Ishikawa (cell line): Measurements from ENCODE around the gene DMBT1.

Experiments used
- CEBPB ChIP-seq: IDR thresholded peaks from 2 replicates; pipeline ENCODE4 v1.6.1; 2012
- CREB1 ChIP-seq: IDR thresholded peaks from 2 replicates; pipeline ENCODE4 v1.6.1; 2012; ENCODE audit warnings: low read depth
- EGR1 ChIP-seq: IDR thresholded peaks from 2 replicates; pipeline ENCODE4 v1.6.1; 2012
- EP300 ChIP-seq: IDR thresholded peaks from 2 replicates; pipeline ENCODE4 v1.6.1; 2012; ENCODE audit warnings: borderline replicate concordance
- FOXM1 ChIP-seq: IDR thresholded peaks from 2 replicates; pipeline ENCODE4 v1.6.1; 2012; ENCODE audit warnings: low read depth, borderline replicate concordance
- MAX ChIP-seq: IDR thresholded peaks from 2 replicates; pipeline ENCODE4 v1.6.1; 2012
- NFIC ChIP-seq: IDR thresholded peaks from 2 replicates; pipeline ENCODE4 v1.6.1; 2012
- RAD21 ChIP-seq: IDR thresholded peaks from 2 replicates; pipeline ENCODE4 v1.6.1; 2012; ENCODE audit warnings: low read depth
- TAF1 ChIP-seq: IDR thresholded peaks from 2 replicates; pipeline ENCODE4 v1.6.1; 2012; ENCODE audit warnings: low read depth, mild to moderate bottlenecking
- TCF12 ChIP-seq: IDR thresholded peaks from 2 replicates; pipeline ENCODE4 v1.6.1; 2012; ENCODE audit warnings: low read depth
- TEAD4 ChIP-seq: IDR thresholded peaks from 2 replicates; pipeline ENCODE4 v1.6.1; 2012
- USF1 ChIP-seq: IDR thresholded peaks from 2 replicates; pipeline ENCODE4 v1.6.1; 2012
- YY1 ChIP-seq: IDR thresholded peaks from 2 replicates; pipeline ENCODE4 v1.6.1; 2012; ENCODE audit warnings: low read depth
- ZBTB7A ChIP-seq: IDR thresholded peaks from 2 replicates; pipeline ENCODE4 v1.6.1; 2012; ENCODE audit warnings: low read depth
- TF ChIP-seq, protein P1 (sequence below): IDR thresholded peaks from 2 replicates; pipeline ENCODE4 v1.6.1; 2012; ENCODE audit warnings: low read depth, mild to moderate bottlenecking

The DMBT1 gene

DNA sequence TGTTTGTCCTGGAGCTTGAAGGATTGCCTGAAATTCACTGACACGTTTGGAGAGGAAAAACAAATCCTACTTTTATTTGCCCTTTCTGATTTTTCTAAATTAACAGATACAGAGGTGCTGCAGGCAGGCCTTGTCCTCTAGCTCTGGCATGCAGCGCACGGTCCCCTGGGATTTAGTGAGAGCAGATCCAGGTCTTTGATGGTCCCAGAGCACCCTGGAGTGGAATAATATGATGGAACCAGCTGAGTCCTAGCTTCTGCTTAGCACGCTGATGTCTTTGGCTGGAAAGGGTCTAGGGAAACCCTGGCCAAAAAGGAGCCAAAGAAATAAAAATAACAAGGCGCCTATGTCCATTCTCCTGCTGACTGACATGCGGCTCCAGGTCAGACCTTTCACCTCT is 98.6 kb downstream of the DMBT1 start:
- TF ChIP-seq EP300 (no peak), TCF12 (no peak), USF1 (no peak), CREB1 (no peak), CEBPB (no peak), EGR1 (no peak), ZBTB7A (no peak), RAD21 (no peak), MAX (no peak), TAF1 (no peak)
- TF ChIP-seq, protein P1, sequence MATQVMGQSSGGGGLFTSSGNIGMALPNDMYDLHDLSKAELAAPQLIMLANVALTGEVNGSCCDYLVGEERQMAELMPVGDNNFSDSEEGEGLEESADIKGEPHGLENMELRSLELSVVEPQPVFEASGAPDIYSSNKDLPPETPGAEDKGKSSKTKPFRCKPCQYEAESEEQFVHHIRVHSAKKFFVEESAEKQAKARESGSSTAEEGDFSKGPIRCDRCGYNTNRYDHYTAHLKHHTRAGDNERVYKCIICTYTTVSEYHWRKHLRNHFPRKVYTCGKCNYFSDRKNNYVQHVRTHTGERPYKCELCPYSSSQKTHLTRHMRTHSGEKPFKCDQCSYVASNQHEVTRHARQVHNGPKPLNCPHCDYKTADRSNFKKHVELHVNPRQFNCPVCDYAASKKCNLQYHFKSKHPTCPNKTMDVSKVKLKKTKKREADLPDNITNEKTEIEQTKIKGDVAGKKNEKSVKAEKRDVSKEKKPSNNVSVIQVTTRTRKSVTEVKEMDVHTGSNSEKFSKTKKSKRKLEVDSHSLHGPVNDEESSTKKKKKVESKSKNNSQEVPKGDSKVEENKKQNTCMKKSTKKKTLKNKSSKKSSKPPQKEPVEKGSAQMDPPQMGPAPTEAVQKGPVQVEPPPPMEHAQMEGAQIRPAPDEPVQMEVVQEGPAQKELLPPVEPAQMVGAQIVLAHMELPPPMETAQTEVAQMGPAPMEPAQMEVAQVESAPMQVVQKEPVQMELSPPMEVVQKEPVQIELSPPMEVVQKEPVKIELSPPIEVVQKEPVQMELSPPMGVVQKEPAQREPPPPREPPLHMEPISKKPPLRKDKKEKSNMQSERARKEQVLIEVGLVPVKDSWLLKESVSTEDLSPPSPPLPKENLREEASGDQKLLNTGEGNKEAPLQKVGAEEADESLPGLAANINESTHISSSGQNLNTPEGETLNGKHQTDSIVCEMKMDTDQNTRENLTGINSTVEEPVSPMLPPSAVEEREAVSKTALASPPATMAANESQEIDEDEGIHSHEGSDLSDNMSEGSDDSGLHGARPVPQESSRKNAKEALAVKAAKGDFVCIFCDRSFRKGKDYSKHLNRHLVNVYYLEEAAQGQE = no peak

- TF ChIP-seq EGR1 (no peak), CEBPB (no peak), TEAD4 (no peak), TAF1 (no peak), TCF12 (no peak), ZBTB7A (no peak)
Measured at GRCh38 chr10:122659651-122660050, 99.1 kb downstream of the DMBT1 start.

DNA sequence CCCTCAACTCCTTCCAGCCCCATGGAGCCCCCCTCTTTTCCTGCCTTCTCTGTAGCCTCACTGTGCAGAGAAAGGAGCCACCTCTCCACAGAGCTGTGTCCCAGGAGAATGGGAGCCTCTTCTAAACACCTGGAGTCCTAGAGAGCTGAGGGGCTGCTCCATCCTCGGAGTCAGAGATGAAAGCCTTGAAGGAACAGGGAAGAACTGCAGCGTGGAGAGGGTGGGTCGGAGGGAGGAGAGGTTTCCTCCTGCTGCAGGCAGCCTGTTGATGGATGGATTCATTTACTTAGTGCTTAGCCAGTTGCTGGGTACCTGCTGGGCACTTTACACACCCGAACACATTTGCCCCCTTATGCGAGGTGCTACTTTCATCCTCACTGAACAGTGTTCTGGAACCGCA is 100.1 kb downstream of the DMBT1 start:
- TF ChIP-seq TAF1 (no peak), MAX (no peak), YY1 (no peak), FOXM1 (no peak), CREB1 (no peak), USF1 (no peak), NFIC (no peak), EGR1 (no peak), TCF12 (no peak), RAD21 (no peak), EP300 (no peak), CEBPB (no peak)
- TF ChIP-seq, protein P1 = no peak

DNA sequence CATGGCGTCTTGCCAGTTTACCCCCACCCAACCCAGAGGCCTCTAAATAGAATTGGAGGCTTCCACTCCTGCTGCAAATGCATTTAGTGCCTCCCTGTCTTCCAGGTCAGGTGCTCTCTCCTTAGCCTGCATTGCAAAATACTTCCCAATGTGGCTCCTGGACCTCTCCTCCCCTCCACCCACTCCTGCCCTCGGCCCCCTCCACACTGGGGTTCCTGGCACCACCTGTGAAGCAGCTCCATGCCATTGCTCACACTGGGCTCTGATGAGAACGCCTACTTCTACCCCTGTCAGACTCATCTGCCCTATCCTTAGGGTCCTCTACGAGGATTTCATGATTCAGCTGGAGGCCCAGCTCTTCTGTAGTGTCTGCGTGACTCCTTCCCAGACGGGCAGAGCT is 101.7 kb downstream of the DMBT1 start:
- no peak for TF ChIP-seq CEBPB
- TF ChIP-seq USF1 = no peak
- no peak for TF ChIP-seq EGR1
- TF ChIP-seq TCF12 = no peak
- no peak for TF ChIP-seq YY1
- TF ChIP-seq FOXM1 = no peak
- TF ChIP-seq TAF1 = no peak
- TF ChIP-seq CREB1 = no peak
- TF ChIP-seq NFIC = no peak
- TF ChIP-seq TEAD4 = no peak
- no peak for TF ChIP-seq RAD21
- TF ChIP-seq ZBTB7A = no peak
- no peak for TF ChIP-seq MAX
- no peak for TF ChIP-seq EP300

- no peak for TF ChIP-seq TEAD4
- TF ChIP-seq TAF1 = no peak
Measured at GRCh38 chr10:122663516-122664130, 103.1 kb downstream of the DMBT1 start.

- TF ChIP-seq EGR1 = no peak
- TF ChIP-seq NFIC = no peak
- TF ChIP-seq MAX = no peak
- TF ChIP-seq CREB1 = no peak
- no peak for TF ChIP-seq EP300
- TF ChIP-seq, protein P1 = no peak
- TF ChIP-seq TAF1 = no peak
- TF ChIP-seq USF1 = no peak
- no peak for TF ChIP-seq TCF12
- no peak for TF ChIP-seq RAD21
- no peak for TF ChIP-seq TEAD4
Measured at GRCh38 chr10:122664501-122664900, 103.9 kb downstream of the DMBT1 start.
